K562 (cell line): ENCODE data around the gene CTXN1.

Experiments
- CBX1 ChIP-seq: sonication (generic); IDR thresholded peaks from 2 replicates; pipeline ENCODE4 v1.6.1; 2016; ENCODE audit warnings: antibody characterized with exemption, low read depth, mild to moderate bottlenecking
- SMAD3 ChIP-seq: fragments of 450-650 bp; formaldehyde crosslinking; conservative IDR thresholded peaks from 2 replicates; pipeline ENCODE4 v1.4.0; 2020; ENCODE audit warnings: mild to moderate bottlenecking
- SMC3 ChIP-seq: conservative IDR thresholded peaks from 2 replicates; pipeline ENCODE4 v1.6.1; 2011; ENCODE audit warnings: low read depth, low read length, improper control_type of control experiment; ENCODE audit not compliant: insufficient read depth
- SOX6 ChIP-seq: fragments of 450-650 bp; IDR thresholded peaks from 2 replicates; pipeline ENCODE4 v1.6.1; 2014; ENCODE audit warnings: mild to moderate bottlenecking
- STAG1 ChIP-seq: sonication (generic); formaldehyde crosslinking; IDR thresholded peaks from 2 replicates; pipeline ENCODE4 v1.5.0; 2020; ENCODE audit warnings: missing genetic modification reagents, borderline replicate concordance
- TF ChIP-seq, protein P1 (sequence below): IDR thresholded peaks from 2 replicates; pipeline ENCODE4 v1.6.1; 2011; ENCODE audit warnings: borderline replicate concordance, low read depth, mild to moderate bottlenecking, moderate library complexity, low read length; ENCODE audit not compliant: insufficient read depth, poor library complexity, severe bottlenecking

DNA sequence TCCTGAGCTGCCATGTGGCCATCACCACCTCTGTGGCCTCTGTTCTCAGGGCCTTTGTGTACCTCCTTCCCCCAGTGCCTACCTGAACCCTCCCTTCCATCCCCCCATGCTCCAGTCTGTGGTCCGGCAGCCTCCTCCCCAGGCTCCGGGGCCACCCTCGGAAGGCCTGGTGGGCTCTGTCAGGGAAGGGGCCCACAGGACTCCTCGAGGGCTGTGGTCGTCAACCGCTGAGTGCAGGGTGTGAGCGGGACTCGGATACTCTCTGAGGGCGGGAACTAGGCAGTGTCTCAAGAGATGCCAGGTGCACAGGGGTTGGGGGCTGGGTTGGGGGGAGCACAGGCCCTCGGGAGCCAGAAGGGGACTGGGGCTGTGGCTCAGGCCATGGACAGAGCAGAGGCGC is 18.4 kb downstream of the CTXN1 start:
- TF ChIP-seq STAG1 (CRISPR knock-in tag) (no peak), CBX1 (no peak), SMAD3 (CRISPR knock-in tag) (no peak), SOX6 (no peak), SMC3 (no peak)
- TF ChIP-seq, protein P1, sequence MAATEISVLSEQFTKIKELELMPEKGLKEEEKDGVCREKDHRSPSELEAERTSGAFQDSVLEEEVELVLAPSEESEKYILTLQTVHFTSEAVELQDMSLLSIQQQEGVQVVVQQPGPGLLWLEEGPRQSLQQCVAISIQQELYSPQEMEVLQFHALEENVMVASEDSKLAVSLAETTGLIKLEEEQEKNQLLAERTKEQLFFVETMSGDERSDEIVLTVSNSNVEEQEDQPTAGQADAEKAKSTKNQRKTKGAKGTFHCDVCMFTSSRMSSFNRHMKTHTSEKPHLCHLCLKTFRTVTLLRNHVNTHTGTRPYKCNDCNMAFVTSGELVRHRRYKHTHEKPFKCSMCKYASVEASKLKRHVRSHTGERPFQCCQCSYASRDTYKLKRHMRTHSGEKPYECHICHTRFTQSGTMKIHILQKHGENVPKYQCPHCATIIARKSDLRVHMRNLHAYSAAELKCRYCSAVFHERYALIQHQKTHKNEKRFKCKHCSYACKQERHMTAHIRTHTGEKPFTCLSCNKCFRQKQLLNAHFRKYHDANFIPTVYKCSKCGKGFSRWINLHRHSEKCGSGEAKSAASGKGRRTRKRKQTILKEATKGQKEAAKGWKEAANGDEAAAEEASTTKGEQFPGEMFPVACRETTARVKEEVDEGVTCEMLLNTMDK: no peak
